Stimulated activated effector memory CD8-positive, alpha-beta T cell treated with anti-CD3 and anti-CD28 coated beads, Interleukin-12 subunit alpha, Interleukin-12 subunit beta, amount 100 ng/mL, for 72 hours (primary cell): Measurements from ENCODE around the gene RAB11FIP5.

ENCODE experiments used
- ATAC-seq: fragments of 150-1000 bp; cut with Tn5 transposase; 2 replicates; pipeline ENCODE4 v1.10.0; 2021
- DNase-seq, 2 donors: peaks; one replicate each; pipeline ENCODE4 v3.0.0; 2021 to 2022; ENCODE audit warnings: low spot score in 2 of 2
- H3K27ac Mint-ChIP-seq: one replicate; pipeline ENCODE4 v1.8.0; 2022; ENCODE audit warnings: mild to moderate bottlenecking, mixed read lengths
- H3K36me3 Mint-ChIP-seq: one replicate; pipeline ENCODE4 v1.8.0; 2022; ENCODE audit warnings: mild to moderate bottlenecking, mixed read lengths
- H3K4me1 Mint-ChIP-seq: one replicate; pipeline ENCODE4 v1.8.0; 2022; ENCODE audit warnings: mixed read lengths
- H3K4me3 Mint-ChIP-seq: one replicate; pipeline ENCODE4 v1.8.0; 2022; ENCODE audit warnings: mild to moderate bottlenecking, mixed read lengths
- H3K9me3 Mint-ChIP-seq: one replicate; pipeline ENCODE4 v1.8.0; 2022; ENCODE audit warnings: mixed read lengths

Gene RAB11FIP5

GRCh38 chr2:73043276-73043675 lies 69.5 kb downstream of the RAB11FIP5 start:
- no peaks in the 10 kb centered on the region for H3K36me3 Mint-ChIP-seq
- no peaks in the 10 kb centered on the region for H3K9me3 Mint-ChIP-seq
- no peaks in the 10 kb centered on the region for H3K4me1 Mint-ChIP-seq
- H3K4me3 Mint-ChIP-seq = no peak overlapping the region
- DNase-seq (no peak), ATAC-seq (no peak)
- no peak overlapping the region for H3K27ac Mint-ChIP-seq

GRCh38 chr2:73037947-73038585 lies 74.7 kb downstream of the RAB11FIP5 start:
- ATAC-seq (no peak), DNase-seq (no peak)
- Mint-ChIP-seq H3K4me1 (no peaks in the 10 kb centered on the region), H3K27ac (no peak overlapping the region), H3K9me3 (no peaks in the 10 kb centered on the region), H3K4me3 (no peak overlapping the region), H3K36me3 (no peaks in the 10 kb centered on the region)

GRCh38 chr2:73036766-73037165 lies 76.0 kb downstream of the RAB11FIP5 start:
- no peaks in the 10 kb centered on the region for H3K4me1 Mint-ChIP-seq

GRCh38 chr2:73035899-73036711 lies 76.6 kb downstream of the RAB11FIP5 start:
- H3K9me3 Mint-ChIP-seq = no peaks in the 10 kb centered on the region
- H3K36me3 Mint-ChIP-seq = no peaks in the 10 kb centered on the region
- DNase-seq (no peak), ATAC-seq (no peak)
- H3K4me1 Mint-ChIP-seq = no peaks in the 10 kb centered on the region
- no peak overlapping the region for H3K27ac Mint-ChIP-seq
- H3K4me3 Mint-ChIP-seq = no peak overlapping the region

More at GRCh38 chr2:73036766-73037165, 76.0 kb downstream of the RAB11FIP5 start:
- ATAC-seq (peak; percentile 21), DNase-seq (no peak)
- Mint-ChIP-seq H3K9me3 (no peaks in the 10 kb centered on the region), H3K36me3 (no peaks in the 10 kb centered on the region), H3K27ac (peak overlapping the region; percentile 39), H3K4me3 (no peak overlapping the region)

- DNase-seq (no peak), ATAC-seq (no peak)
- H3K36me3 Mint-ChIP-seq = no peaks in the 10 kb centered on the region
- H3K9me3 Mint-ChIP-seq = no peaks in the 10 kb centered on the region
- H3K4me3 Mint-ChIP-seq = no peak overlapping the region
- no peaks in the 10 kb centered on the region for H3K4me1 Mint-ChIP-seq
- H3K27ac Mint-ChIP-seq = no peak overlapping the region
Measured at GRCh38 chr2:73034661-73035375, 77.9 kb downstream of the RAB11FIP5 start.

DNA sequence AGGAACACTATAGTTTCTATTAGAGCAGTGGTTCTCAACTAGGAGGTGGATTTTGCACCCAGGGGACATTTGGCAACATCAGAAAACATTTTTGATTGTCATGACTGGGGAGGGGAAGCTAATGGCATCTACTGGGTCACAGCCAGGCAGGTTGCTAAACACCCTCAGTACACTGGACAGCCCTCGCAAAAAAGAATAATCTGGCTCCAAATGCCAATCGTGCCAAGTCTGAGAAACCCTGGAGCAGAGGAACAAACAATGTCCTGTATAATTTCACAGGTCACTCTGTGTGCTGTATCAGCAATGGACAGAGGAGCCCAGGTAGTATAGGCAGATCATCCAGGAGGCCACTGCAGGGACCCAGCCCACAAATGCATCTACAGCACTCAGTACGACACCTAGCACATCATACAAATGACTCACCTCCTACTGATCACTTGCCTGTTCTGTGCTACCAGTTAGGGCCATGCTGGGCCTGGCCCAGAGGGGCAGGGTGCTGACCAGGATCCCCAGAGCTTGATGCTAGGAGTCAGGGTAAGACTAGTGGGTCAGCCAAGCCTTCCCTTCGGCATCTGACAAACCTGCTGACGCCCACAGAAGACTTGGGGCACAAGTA lies 78.9 kb downstream of the RAB11FIP5 start:
- Mint-ChIP-seq H3K4me3 (no peak overlapping the region), H3K36me3 (no peaks in the 10 kb centered on the region), H3K9me3 (no peaks in the 10 kb centered on the region), H3K27ac (no peak overlapping the region), H3K4me1 (no peaks in the 10 kb centered on the region)
- ATAC-seq = no peak
- no peak for DNase-seq

DNA sequence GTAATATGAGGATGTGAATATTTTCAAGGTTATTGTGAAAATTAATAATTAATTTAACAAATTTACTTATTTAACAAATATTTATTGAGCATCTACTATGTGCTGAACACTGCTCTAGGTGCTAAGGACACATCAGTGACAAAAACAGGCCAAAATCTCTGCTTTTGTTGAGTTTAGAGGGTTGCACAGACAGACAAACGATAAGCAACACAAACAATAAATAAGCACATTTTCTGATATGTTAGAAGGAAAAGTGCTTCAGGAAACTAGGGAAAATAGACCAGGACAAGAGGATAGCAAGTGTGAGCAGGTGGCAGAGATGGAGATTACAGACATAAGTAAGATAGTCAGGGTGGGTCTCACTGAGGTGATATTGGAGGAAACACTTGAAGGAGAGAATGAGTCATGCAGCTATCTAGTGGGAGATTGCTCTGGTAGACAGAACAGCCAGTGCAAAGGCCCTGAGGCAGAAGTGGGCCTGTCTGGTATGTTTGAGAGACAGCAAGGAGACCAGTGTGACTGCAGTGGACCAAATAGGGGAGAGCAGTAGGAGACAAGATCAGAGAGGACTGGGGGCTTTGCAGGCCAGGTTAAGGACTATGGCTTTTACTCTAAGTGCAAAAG lies 79.5 kb downstream of the RAB11FIP5 start:
- Mint-ChIP-seq H3K9me3 (no peaks in the 10 kb centered on the region), H3K4me1 (no peaks in the 10 kb centered on the region), H3K36me3 (no peaks in the 10 kb centered on the region), H3K27ac (no peak overlapping the region), H3K4me3 (no peak overlapping the region)
- DNase-seq = no peak
- no peak for ATAC-seq

- ATAC-seq = no peak
- no peak overlapping the region for H3K4me3 Mint-ChIP-seq
- no peaks in the 10 kb centered on the region for H3K9me3 Mint-ChIP-seq
- no peak overlapping the region for H3K27ac Mint-ChIP-seq
- no peaks in the 10 kb centered on the region for H3K4me1 Mint-ChIP-seq
- no peaks in the 10 kb centered on the region for H3K36me3 Mint-ChIP-seq
- no peak for DNase-seq
Measured at GRCh38 chr2:73032702-73033097, 80.0 kb downstream of the RAB11FIP5 start.

GRCh38 chr2:73031725-73032701 lies 80.7 kb downstream of the RAB11FIP5 start:
- ATAC-seq (no peak), DNase-seq (no peak)
- Mint-ChIP-seq H3K4me1 (no peaks in the 10 kb centered on the region), H3K27ac (no peak overlapping the region), H3K9me3 (no peaks in the 10 kb centered on the region), H3K36me3 (no peaks in the 10 kb centered on the region), H3K4me3 (no peak overlapping the region)

- no peak for ATAC-seq
- H3K4me3 Mint-ChIP-seq = no peak overlapping the region
Measured at GRCh38 chr2:73031095-73031678, 81.6 kb downstream of the RAB11FIP5 start.

DNA sequence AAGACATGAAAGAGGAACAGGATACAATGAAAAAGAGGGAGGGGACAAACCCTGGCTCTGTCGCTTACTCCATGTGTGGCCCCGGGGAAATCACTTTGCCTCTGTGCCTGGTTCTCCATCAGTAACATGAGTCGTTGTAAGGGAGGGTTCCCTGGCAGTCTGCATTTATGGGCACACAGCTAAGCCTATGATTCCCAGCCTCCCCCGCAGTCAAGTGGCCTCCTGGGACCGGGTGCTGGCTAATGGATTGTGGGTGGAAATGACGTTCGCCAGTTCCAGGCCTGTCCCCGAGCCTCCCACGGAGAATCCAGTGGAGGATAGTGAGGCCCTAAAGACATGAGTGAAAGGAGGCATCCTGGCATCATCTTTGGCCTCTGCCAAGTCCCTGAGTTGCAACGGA lies 83.9 kb downstream of the RAB11FIP5 start:
- H3K27ac Mint-ChIP-seq = no peak overlapping the region
- no peaks in the 10 kb centered on the region for H3K4me1 Mint-ChIP-seq
- no peaks in the 10 kb centered on the region for H3K9me3 Mint-ChIP-seq
- H3K4me3 Mint-ChIP-seq = no peak overlapping the region
- H3K36me3 Mint-ChIP-seq = no peaks in the 10 kb centered on the region
- ATAC-seq = no peak
- DNase-seq = no peak

More at GRCh38 chr2:73031095-73031678, 81.6 kb downstream of the RAB11FIP5 start:
- no peak overlapping the region for H3K27ac Mint-ChIP-seq
- DNase-seq = no peak
- H3K36me3 Mint-ChIP-seq = no peaks in the 10 kb centered on the region
- H3K9me3 Mint-ChIP-seq = no peaks in the 10 kb centered on the region
- H3K4me1 Mint-ChIP-seq = no peaks in the 10 kb centered on the region

- DNase-seq (no peak), ATAC-seq (no peak)
- no peaks in the 10 kb centered on the region for H3K36me3 Mint-ChIP-seq
- no peaks in the 10 kb centered on the region for H3K4me1 Mint-ChIP-seq
- no peak overlapping the region for H3K4me3 Mint-ChIP-seq
- H3K27ac Mint-ChIP-seq = no peak overlapping the region
- no peaks in the 10 kb centered on the region for H3K9me3 Mint-ChIP-seq
Measured at GRCh38 chr2:73027340-73027739, 85.4 kb downstream of the RAB11FIP5 start.

DNA sequence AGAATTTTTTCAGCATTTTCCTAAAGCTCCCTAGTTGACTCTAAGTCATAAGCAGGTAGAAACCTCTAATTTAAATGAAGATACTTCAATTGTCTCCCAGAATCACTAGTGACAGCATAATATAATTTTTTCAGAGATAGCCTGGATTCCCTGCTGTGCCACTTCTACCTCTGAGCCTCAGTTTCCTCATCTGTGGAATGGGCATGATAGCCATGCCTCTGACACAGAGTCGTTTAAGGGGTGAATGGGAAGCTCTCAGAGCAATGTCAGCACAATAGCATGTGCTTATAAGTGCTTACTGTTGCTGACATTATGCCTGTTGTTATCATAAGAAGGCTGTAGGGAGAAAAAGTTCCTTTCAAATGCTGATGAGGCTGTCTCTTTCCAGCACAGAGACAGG lies 89.3 kb downstream of the RAB11FIP5 start:
- no peak for ATAC-seq
- Mint-ChIP-seq H3K9me3 (no peaks in the 10 kb centered on the region), H3K4me1 (peaks cover 6% of the 10 kb centered on the region), H3K27ac (no peak overlapping the region), H3K36me3 (no peaks in the 10 kb centered on the region), H3K4me3 (no peak overlapping the region)
- DNase-seq = no peak
